ENCODE results near the gene ARMH3.
"Not testable (repeated sequence)": the region's sequence is repeated elsewhere in the genome, so short reads cannot be mapped to it uniquely, and the experiment has no call there.

Gene ARMH3

GRCh38 chr10:101986624-101986971 is 69.4 kb downstream of the ARMH3 start:
- no peak for DNase-seq (ENCODE audit: low read depth)

DNA sequence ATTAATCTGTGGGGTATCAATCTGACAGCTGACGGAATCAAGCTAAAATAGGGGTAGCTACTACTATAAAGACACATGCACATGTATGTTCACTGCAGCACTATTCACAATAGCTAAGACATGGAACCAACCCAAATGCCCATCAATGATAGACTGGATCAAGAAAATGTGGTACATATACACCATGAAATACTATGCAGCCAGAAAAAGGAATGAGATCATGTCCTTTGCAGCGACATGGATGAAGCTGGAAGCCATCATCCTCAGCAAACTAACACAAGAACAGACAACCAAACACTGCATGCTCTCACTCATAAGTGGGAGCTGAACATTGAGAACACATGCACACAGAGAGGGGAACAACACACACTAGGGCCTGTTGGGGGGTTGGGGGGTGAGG is 75.3 kb downstream of the ARMH3 start:
- DNase-seq (ENCODE audit: low read depth): not testable (repeated sequence)

GRCh38 chr10:101974091-101974971 is 81.6 kb downstream of the ARMH3 start:
- no peak for DNase-seq (ENCODE audit: low read depth)

- DNase-seq (ENCODE audit: low read depth): no peak
Measured at GRCh38 chr10:101972761-101973160, 83.2 kb downstream of the ARMH3 start.

GRCh38 chr10:101969412-101969922 is 86.5 kb downstream of the ARMH3 start:
- DNase-seq (ENCODE audit: low read depth): no peak

DNA sequence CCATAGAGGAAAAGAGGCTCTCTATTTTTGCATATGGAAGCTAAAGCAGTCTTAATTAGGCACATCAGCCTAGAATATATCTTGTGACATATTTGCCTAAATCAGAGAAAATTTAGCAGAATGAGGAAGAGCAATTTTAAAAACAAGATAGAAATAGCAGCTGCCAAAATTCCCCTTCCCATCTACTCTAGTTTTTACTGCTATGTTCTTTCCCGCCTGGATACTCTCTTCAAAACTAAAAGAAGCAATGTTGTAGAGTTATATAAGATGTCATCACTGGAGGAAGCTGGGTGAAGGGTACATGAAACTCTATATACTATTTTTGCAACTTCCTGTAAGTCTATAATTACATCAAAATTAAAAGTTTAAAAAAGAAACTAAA is 87.0 kb downstream of the ARMH3 start:
- DNase-seq (ENCODE audit: low read depth): no peak

- DNase-seq (ENCODE audit: low read depth): no peak
Measured at GRCh38 chr10:101968286-101968939, 87.6 kb downstream of the ARMH3 start.

GRCh38 chr10:101967713-101968112 is 88.3 kb downstream of the ARMH3 start:
- no peak for DNase-seq (ENCODE audit: low read depth)

- no peak for DNase-seq (ENCODE audit: low read depth)
Measured at GRCh38 chr10:101967119-101967518, 88.9 kb downstream of the ARMH3 start.

DNA sequence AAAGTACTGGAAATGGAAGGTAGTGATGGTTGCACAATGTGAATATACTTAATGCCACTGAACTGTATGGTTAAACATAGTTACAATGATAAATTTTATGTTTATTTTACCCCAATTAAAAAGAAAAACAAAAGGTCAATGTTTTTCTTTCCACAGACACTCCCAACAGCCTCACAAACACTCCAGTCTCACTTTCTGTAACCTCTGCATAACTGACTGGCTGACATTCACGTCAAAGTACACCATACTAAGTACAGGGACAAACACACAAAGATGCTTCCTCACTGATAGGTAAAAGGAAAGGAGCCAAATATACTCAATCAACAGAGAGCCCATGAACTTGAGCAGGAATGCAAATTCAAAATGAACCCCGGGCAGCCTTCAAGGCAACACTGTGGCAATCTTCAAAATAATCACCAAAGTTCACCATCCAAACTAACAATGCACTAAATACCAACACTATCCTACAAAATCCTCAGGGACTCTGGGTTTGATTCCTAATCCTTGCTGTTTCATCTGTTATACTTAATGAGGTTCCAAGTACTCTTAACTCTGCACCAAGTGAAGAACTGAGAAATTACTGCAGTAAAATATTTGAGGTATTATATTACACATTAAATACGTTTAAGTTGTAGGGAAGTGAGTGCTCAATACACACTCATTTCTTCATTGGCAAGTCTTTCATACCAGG is 90.8 kb downstream of the ARMH3 start:
- no peak for DNase-seq (ENCODE audit: low read depth)

DNA sequence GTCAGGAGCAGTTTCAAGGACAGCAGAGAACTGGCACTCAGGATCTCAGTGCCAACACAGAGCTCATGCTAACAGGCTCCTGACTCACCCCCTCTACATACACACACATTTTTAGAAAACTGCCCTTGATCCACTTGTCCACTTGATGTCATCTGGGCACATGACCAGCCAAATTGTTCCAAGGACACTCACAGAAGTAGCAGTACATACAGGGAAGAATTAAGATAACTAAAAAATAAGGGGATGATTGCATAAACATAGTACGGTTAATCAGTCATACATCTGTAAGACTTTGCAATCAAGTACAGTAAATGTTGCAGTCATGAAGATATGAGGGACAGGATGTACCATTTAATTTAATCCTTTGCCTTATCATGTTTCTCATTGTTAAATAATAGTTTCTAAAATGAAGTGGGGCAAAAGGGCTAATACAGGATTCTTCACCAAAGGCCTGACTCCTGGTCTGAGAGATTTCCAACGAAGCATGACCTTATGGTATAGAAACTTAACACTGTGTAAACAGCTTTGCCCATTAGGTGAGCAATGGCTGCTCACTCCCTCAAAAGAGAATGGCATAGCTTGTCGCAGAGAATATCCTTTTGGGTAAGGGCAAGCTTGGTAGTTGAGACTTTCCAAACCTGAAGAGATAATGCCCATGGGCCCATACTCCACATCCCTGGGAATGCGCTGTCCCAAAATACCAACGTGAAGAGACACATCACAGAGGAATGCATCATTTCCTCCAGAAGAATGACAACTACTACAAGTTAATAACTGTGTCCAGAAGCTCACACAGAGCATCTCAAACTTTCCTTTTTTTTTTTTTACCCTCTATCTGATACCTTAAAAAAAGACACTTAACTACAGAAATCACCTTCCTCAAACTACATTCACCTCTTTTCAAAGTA is 94.1 kb downstream of the ARMH3 start:
- no peak for DNase-seq (ENCODE audit: low read depth)

- DNase-seq (ENCODE audit: low read depth): no peak
Measured at GRCh38 chr10:101960879-101961395, 95.0 kb downstream of the ARMH3 start.

DNA sequence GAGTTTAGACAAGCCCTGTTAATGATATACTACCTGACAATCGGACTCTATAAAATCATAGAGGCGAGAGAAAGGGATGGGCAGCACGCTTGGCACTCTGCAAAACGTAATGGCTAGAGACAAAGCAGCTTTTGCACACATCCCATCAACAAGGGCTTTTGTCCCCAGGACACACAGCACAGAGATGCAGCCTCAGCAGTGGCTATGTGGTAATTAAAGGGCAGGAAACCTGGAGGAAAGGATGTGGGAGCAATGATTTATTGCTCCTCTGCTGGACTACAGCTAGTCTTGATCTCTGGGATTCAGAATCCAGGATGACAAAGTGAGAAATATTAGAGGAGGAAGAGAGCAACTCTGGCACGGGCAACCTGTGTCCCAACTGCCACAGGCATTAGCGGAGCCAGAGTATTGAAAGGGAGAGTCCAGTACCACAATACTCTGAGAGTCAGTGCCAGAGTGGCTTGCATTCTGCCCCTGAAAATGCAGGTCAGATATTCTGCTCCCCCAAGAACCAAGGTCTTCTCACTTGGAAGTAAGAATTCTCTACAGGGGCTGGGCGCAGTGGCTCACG is 96.5 kb downstream of the ARMH3 start:
- DNase-seq (ENCODE audit: low read depth): no peak

GRCh38 chr10:101958691-101959090 is 97.3 kb downstream of the ARMH3 start:
- DNase-seq (ENCODE audit: low read depth): no peak

GRCh38 chr10:101956898-101957297 is 99.1 kb downstream of the ARMH3 start:
- no peak for DNase-seq (ENCODE audit: low read depth)

- no peak for DNase-seq (ENCODE audit: low read depth)
Measured at GRCh38 chr10:101956117-101956516, 99.9 kb downstream of the ARMH3 start.

DNA sequence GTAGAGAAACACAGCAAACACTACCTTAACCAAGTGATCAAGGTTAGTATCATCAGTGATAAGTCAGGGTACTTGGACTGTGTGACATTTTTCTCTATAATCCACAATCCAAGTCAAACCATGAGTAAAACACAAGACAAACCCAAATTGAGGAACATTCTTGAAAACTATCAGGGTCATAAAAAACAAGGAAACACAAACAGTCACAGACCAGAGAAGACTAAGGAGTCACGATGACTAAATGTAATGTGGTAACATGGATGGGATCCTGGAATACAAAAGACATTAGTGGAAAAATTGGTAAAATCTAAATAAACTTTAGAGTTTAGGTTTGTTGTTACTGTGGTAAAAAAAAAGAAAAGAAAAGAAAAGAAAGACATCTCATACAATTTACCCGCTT is 103.8 kb downstream of the ARMH3 start:
- DNase-seq (ENCODE audit: low read depth): no peak

GRCh38 chr10:101950213-101950612 is 105.8 kb downstream of the ARMH3 start:
- DNase-seq (ENCODE audit: low read depth): no peak

DNA sequence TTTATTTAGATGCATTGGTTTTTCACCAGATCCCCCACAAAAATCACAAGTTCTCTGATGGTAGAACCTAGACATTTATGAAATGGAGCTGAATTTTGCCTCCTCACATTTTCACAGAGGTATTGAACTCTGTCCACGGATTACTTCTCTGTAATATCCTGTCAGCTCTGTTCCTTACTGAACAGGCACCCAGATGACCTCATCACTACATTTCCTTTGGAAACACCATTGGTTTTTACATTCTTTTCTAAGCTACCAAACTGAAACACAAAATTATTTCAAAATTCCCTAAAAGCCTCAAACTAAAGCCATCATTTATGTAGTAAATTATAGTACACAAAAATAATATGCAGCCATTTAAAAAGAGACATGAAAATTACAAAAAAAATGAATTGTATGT is 114.1 kb downstream of the ARMH3 start:
- no peak for DNase-seq (ENCODE audit: low read depth)

DNA sequence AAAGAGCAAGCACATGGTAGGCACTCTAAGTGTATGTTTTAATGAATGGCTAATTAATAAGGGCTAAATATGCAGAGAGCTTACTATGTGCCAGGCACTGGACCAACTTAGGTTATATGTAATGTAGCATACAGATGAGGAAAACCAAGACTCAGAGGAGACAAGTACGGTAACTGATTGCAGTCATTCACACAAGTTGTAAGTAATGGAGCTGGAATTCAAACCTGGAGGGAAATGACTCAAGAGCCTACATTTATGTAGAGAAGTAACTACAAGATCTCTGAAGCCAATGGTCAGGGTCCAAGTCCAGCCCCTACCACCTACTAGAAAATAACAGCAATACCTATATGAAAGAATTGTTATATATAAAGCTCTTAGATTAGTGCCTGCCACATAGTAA is 115.1 kb downstream of the ARMH3 start:
- DNase-seq (ENCODE audit: low read depth): no peak

- DNase-seq (ENCODE audit: low read depth): no peak
Measured at GRCh38 chr10:101939729-101940128, 116.2 kb downstream of the ARMH3 start.
